Measurements from ENCODE around the gene CD27.
"Not testable (repeated sequence)": the region's sequence is repeated elsewhere in the genome, so short reads cannot be mapped to it uniquely, and the experiment has no call there.

CD27 gene

DNA sequence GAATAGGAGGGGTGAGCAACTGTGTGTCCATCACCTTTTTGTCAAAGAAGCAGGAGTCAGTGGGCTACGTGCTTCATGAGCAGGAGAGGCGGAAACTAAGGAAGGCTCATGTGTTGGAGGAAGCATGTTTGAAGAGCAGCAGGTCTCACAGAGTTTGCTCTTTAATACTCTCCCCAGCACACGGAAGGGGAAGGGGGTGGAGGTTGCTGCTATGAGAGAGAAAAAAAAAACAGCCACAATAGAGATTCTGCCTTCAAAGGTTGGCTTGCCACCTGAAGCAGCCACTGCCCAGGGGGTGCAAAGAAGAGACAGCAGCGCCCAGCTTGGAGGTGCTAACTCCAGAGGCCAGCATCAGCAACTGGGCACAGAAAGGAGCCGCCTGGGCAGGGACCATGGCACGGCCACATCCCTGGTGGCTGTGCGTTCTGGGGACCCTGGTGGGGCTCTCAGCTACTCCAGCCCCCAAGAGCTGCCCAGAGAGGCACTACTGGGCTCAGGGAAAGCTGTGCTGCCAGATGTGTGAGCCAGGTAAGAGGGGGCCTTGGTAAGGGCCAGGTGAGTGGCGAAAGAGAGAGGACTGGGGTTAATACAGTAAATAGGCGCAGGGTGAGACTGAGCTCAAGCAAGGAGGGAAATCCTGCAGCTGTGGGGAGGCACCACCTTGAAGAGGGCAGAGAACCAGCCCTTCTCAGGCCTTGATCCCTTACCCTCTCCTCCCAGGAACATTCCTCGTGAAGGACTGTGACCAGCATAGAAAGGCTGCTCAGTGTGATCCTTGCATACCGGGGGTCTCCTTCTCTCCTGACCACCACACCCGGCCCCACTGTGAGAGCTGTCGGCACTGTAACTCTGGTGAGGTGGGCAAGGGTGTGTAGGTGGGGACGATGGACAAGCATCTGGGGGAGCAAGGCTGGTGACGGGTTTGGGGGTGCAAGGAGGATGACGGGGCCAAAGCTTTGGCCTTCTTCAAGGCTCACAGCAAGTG, at the start of gene CD27:
CD27 (plus strand) TSS at position 252 of the 985 bp plus-strand sequence; CDS start at position 393, 141 bp downstream.
- DNase-seq (ENCODE audit: low spot score) = no peak

DNA sequence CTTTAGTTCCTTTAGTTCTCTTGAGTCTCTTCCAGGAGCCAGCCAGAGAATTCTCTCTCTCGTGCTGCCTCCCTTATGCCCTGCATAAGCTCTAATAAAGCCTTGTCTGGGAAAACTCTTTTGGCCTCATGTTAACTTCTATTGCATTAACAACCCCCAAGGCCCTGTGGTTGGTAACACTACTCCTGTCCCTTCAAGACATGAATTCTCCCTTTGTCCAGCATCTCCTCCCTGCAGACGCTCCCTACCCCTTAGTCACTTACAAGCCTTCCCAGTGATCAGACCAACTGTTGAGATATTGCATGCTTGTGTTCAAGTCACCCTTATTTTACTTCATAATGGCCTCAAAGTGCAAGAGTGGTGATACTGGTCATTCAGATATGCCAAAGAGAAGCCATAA, 48.7 kb upstream of the CD27 start:
- DNase-seq (ENCODE audit: low spot score) = no peak

DNA sequence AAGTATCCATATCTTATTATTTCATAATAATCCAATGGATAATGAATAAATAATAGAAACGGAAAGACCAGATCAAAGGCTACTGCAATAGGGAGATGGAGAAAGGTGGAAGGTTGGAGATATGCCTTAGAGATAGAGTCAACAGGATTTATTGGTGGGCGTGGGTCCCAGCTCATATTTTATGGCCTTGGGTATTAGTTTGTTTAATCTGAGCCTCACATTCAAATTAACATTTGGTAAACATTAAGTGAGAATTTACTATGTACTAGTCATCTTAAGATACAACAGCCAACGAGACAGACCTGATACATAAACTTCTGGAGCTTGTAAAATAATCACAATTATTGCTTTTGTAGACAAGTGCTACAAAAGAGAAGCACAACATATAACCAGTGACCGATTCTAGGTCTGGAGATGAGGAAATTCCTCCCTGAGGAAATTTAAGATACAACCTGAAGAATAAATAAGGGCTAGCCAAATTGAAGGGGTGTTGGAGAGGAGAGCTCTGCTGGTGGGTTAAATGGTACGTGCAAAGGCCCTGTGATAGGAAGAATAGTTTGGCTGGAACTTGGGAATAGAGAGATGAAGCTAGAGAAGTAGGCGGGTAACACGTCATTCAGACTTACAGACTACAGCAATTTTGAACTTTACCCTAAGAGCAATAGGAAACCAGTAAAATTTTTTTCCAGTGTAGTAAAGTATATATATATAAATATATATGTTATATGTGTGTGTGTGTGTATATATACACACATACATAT, 44.7 kb upstream of the CD27 start:
- DNase-seq (ENCODE audit: low spot score) = peak; percentile 50

DNA sequence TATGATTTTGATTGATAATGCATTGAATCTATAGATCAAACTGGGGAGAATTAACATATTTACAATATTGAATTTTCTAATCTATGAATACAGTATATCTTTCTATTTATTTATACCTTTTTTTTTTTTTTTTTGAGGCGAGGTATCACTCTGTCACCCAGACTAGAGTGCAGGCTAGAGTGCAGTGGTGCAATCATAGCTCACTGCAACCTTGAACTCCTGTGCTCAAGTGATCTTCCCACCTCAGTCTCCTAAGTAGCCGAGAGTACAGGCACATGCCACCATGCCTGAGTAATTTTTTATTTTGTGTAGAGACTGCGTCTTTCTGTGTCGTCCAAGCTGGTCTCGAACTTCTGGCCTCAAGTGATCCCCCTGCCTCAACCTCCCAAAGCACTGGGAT, 40.4 kb upstream of the CD27 start:
- DNase-seq (ENCODE audit: low spot score) = no peak

- DNase-seq (ENCODE audit: low spot score) = no peak
Observed at GRCh38 chr12:6405963-6406362, 38.8 kb upstream of the CD27 start.

DNA sequence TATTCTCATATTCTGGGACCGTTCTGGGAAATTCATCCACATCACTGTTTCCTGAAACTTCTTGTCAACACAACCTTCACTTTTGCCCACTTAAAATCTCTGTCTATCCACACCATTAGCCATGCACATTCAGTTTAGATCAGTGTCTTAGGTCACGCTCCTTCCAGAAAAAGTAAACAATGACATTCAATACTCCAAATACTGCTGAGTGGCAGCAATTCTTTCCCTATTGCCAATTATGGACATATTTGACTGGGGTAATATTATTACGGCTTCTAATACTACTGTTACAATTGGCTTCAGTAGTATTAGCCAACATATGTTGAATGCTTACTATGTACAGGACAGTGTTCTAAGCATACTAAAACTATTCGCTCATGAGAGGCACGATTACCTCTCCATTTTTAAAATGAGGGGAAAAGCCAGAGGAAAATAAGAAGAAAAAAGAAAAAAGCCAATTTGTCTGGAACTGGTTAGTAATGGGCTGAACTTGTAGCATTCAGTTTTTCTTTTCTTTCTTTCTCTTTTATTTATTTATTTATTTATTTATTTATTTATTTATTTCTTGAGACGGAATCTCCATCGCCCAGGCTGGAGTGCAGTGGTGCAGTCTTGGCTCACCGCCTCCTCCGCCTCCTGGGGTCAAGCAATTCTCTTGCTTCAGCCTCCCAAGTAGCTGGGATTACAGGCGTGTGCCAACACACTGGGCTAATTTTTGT, 37.4 kb upstream of the CD27 start:
- DNase-seq (ENCODE audit: low spot score) = no peak

DNA sequence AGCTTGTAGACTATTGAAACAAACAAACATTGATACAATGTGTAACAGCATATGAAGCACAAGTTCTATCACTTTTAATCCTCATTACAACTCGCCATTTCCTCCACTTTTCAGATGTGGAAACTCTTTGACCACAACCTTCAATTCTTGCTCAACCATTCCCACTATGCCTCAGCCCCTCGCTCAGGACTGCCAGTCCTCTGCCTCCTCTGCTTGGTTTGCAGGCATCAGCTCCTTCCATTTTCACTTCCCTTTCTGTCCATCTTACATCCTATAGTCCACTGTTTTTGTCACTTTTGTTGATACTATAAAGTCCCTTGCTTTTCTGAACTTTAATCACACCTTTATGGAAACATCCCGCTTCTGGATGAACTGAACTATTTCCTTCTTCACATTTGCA, 28.2 kb upstream of the CD27 start:
- no peak for DNase-seq (ENCODE audit: low spot score)

DNA sequence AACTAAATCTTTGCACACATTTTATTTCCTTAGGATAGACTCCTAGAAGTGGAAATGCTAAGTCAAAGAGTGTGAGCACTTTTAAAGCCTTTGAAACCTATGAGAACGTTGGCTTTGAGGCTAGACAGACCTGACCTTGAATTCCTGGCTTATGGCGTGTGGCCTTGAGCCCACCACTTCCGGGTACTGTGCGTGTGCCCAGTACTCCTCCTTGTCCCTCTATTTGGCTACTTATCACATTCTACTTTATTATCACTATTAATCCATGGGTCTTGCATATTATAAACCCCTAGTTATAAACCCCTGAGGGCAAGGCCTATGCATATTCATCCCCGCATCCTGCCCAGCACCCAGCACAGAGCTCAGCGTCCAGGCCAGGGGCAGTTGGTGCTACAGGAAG, 26.0 kb upstream of the CD27 start:
- no peak for DNase-seq (ENCODE audit: low spot score)

DNA sequence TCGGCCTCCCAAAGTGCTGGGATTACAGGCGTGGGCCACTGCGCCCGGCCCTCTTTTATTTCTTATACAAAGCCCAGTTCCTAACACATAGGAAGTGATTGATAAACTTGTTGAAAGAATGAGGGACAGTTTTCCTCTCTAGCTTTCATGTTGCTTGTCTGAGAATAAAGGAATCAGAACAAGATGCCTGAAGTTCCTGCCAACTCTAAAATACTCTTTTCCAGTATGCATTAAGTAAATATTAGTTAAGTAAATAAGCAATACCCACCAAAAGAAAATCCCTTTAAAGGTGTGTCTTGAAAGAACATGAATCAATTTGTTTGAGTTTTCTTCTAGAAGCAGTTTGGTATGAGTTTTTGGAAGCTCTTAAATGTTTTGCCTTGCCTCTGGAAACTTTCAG, 24.4 kb upstream of the CD27 start:
- DNase-seq (ENCODE audit: low spot score) = no peak

GRCh38 chr12:6423267-6424007, 21.3 kb upstream of the CD27 start:
- peak; percentile 94 for DNase-seq (ENCODE audit: low spot score)

DNA sequence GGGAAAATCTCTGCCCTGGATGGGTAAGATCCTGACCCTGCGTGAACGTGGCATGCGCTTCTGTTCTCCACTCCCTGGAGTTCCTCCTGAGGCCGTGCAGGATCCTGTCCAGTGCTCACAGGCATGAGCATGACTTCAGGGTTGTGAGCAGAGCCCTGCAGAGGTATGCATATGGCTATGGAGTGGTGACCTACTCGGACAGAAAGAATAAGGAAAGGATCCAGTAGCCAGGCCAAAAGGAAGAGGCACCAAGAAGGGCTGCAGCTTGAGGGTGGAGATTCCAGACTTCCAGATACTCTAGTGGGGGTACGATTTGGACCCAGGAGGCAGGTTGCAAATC, 20.8 kb upstream of the CD27 start:
- DNase-seq (ENCODE audit: low spot score) = no peak

DNA sequence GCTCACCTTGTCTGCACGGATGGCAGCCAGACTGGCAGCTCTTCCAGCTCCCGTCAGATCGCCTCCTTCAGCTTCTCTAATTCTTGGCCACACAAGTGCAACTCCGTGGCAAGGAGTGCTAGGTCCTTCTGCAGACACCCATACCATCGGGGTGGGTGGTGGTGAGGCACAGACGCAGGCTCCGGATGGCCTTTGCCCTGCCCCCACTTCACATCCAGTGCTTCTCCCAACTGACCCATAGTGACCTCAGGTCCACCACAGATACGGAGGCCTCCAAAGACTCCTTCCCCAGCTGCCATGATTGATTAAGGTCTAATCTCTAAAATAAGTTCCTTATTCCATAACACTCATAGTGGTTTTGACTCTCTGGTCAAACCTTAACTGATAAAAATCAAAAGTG, 19.9 kb upstream of the CD27 start:
- no peak for DNase-seq (ENCODE audit: low spot score)

DNA sequence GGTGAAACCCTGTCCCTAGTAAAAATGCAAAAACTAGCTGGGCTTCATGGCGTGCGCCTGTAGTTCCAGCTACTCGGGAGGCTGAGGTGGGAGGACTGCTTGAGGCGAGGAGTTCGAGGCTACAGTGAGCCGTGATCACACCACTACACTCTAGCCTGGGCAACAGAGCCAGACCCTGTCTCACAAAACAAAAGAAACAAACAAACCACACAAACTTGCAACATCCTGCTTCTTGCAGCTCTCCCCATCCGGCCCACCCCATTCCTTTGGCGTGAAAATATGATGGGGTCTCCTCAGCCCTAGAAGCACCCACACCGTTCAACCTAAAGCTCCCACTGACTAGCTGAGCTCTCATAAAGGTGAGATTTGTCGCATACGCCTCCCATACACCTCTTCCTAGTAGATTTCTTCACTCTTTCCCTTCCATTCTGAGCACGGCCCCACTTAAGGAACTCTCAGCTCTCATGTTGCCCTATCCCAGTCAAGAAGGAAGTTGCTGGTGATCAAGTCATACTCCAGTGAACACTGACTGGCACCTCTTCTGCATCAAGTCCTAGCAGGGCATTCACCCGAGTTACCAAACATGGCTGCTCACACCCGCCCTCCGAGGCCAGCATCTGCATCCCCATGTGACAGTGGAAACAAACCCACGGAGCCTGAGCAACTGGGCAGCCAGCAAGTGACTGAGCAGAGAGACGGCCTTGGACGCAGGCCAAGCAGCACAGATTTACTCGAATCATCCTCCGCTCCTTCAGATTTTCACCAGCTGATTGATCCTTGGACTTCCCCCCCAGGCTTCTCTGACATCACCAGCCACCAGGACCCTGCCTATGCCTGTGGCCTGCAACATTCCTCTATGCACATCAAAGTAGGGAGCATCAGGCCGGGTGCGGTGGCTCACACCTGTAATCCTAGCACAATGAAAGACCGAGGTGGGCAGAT, 18.9 kb upstream of the CD27 start:
- DNase-seq (ENCODE audit: low spot score) = no peak

GRCh38 chr12:6426882-6427671, 17.7 kb upstream of the CD27 start:
- DNase-seq (ENCODE audit: low spot score) = no peak

DNA sequence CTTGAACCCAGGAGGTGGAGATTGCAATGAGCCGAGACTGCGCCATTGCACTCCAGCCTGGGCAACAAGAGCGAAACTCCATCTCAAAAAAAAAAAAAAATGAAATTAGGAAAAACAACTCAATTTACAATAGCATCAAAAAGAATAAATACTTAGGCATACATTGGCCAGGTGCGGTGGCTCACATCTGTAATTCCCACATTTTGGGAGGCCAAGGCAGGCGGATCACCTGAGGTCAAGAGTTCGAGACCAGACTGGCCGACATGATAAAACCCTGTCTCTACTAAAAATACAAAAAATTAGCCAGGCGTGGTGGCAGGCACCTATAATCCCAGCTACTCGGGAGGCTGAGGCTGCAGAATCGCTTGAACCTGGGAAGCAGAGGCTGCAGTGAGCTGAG, 17.0 kb upstream of the CD27 start:
- DNase-seq (ENCODE audit: low spot score) = not testable (repeated sequence)

DNA sequence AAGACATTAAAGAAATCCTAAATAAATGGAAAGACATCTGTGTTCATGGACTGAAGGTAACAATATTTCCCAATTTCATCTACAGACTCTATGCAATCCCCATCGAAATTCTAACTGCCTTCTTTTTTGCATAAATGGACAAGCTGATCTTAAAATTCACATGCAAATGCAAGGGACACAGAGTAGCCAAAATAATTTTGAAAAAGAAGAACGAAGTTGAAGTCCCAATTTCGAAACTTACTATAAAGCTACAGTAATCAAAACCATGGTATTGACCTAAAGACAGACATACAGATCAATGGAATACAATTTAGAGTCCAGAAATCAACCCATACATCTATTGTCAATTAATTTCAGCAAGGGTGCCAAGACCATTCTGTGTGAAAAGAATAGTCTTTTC, 16.4 kb upstream of the CD27 start:
- DNase-seq (ENCODE audit: low spot score) = no peak

DNA sequence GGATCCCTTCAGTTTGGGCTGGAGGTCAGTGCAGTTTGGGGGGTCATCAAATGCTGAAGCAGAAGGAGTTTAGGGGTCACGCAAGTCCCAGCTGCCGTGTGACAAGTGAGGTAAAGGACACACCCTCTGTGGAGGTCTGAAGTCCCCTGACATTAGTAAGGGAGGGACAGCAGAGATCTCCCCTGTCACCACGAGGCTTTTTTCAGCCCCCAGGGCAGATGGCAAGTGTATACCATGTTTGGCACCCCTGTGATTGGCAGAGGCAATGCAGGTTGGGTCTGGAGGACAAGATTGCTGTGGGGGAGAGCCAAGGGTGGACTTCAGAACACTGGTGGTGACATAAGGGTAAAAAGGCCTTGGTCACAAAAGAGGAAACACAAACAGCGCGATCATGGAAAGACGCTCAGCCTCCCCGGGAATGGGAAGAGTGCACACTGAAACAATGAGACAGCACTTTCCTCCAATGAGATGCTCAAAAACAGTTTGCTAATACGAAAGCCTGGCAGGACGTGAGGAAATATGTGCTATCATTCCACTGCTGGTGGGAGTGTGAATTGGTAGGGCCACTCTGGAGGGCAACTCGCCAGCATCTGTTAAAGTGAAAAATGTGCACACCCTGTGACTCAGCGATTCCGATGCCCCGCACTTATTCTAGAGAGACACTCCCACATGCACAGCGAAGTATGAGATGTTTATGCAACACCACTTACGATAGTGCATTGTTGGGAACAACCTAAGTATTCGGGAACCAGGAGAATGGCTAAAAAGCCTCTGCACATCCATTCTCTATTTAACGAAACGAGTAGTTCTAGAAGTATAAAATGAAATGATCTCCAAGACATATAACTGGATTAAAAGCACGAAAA, 14.4 kb upstream of the CD27 start:
- peak; percentile 98 for DNase-seq (ENCODE audit: low spot score)

DNA sequence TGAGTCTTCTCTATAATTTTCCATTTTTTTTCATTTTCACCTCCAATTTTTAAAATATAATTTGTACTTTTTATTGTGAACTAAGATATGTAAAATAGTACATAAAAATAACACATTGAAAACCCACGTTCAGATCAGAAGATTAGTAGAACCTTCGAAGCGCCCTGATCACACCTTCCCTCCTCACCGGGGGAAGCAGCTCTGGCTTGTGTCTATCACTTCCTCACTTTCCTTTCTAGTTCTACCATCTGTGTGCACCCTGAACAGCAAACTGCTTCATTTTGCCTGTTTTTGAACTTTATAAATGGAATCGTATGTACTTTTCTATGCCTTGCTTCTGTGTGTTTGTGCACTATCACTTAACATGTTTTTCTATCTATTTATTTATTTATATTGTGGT, 11.8 kb upstream of the CD27 start:
- no peak for DNase-seq (ENCODE audit: low spot score)

All from LoVo (cell line).